Memory B cell (primary cell): Measurements from ENCODE around the gene KNCN.

Experiments used
- ATAC-seq: fragments of 150-1000 bp; cut with Tn5 transposase; 2 replicates; pipeline ENCODE4 v1.10.0; 2021; ENCODE audit warnings: low read depth, mild to moderate bottlenecking, moderate library complexity
- DNase-seq, 2 donors: peaks; one replicate each; pipeline ENCODE4 v3.0.0; 2022; ENCODE audit warnings: low spot score in 2 of 2
- H3K27ac Mint-ChIP-seq: one replicate; pipeline ENCODE4 v1.8.0; 2022; ENCODE audit warnings: mild to moderate bottlenecking, moderate library complexity, mixed read lengths
- H3K27me3 Mint-ChIP-seq: one replicate; pipeline ENCODE4 v1.8.0; 2022; ENCODE audit warnings: mixed read lengths
- H3K36me3 Mint-ChIP-seq: one replicate; pipeline ENCODE4 v1.8.0; 2022; ENCODE audit warnings: mild to moderate bottlenecking, mixed read lengths
- H3K4me1 Mint-ChIP-seq: one replicate; pipeline ENCODE4 v1.8.0; 2022; ENCODE audit warnings: mixed read lengths
- H3K4me3 Mint-ChIP-seq: one replicate; pipeline ENCODE4 v1.8.0; 2022; ENCODE audit warnings: mild to moderate bottlenecking, moderate library complexity, mixed read lengths
- H3K9me3 Mint-ChIP-seq: one replicate; pipeline ENCODE4 v1.8.0; 2022; ENCODE audit warnings: mixed read lengths

The KNCN gene

DNA sequence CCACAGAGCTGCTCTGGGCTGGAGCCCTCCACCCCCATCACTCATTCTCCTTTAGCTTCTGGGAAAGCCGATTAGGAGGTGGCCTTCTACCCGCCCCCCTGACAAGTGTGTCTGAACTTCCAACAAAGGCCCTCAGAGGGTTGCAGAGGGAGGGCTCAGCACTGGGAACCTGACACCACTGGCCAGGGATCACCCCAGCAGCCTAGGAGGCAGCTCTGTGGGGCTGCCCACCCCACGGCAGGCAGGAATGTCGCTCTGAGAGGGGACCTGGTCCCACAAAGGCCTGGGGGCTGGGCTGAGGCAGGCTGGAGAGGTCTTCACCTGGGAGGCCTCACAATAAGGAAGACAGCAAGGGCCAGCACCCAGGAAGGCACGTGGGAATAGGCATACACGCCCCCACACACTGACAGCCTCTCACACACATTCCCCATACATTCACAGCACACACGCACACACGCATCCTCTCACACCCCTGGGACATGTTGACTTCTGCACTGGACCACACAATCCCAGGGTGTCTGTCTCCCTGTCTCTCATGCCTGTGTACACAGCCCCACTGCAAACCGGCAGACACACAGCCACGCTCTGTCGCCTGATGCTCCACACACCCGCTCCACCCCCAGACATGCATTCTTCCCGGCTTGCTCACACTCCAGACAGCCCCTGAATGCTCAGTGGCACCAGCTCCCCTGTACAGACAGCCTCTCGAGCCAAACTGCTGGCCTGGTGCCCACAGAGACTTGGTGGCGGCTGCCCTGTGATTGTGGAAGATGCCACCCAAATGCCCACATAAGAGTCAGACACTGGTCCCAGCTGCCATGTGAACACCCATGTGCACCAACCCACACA lies 31.2 kb downstream of the KNCN start:
- Mint-ChIP-seq H3K4me3 (no peak overlapping the region), H3K27ac (no peak overlapping the region), H3K9me3 (no peaks in the 10 kb centered on the region), H3K27me3 (peaks cover 29% of the 10 kb centered on the region), H3K4me1 (peaks cover 2% of the 10 kb centered on the region), H3K36me3 (no peaks in the 10 kb centered on the region)
- DNase-seq (no peak), ATAC-seq (no peak)

DNA sequence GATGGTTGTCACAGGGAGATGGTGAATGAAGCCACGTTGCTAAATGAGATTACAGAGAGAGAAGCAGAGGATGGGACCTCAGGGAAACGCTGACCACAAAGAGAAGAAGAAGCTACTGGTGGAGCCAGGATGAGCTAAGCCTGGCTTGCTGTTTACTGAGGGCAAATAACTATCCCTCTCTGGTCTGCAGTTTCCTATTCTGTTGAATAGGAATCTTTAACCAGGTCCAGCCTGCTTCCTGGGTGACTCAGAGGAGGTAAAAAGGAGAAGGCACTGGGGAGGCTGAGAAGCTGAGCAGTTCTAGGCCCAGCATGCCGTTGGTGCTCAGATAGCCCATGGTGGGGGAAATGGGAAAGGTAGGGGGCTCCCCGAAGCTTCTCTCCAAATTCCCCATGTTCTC lies 32.2 kb downstream of the KNCN start:
- DNase-seq (no peak), ATAC-seq (no peak)
- Mint-ChIP-seq H3K36me3 (no peaks in the 10 kb centered on the region), H3K4me3 (no peak overlapping the region), H3K9me3 (no peaks in the 10 kb centered on the region), H3K27me3 (peaks cover 27% of the 10 kb centered on the region), H3K4me1 (peaks cover 2% of the 10 kb centered on the region), H3K27ac (no peak overlapping the region)

DNA sequence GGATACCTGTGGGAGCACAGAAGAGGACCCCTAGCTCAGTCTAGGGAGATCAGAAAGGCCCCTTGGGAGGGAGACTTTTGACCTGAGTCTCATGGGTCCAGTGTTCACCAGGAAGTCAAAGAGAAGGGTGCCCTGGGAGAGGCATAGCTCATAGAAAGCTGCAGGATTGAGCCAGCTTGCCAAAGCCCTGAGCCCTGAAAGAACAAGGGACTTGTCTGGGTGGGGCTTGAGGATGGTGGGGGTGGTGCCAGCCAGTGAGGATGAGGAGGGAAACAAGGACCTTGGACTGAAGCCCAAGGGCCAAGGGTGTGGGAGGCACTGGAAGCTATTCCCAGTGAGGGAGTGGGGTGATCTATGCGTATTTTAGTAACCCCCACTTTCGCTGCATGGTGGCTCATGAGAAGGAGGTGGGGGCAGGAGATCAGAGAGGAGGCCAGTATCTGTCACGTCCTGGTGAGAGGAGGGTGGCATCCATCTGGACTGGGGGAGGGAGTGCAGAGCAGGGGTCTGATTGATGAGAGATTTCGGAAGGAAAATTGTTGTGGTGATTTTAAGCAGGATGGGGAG lies 33.4 kb downstream of the KNCN start:
- no peak for ATAC-seq

DNA sequence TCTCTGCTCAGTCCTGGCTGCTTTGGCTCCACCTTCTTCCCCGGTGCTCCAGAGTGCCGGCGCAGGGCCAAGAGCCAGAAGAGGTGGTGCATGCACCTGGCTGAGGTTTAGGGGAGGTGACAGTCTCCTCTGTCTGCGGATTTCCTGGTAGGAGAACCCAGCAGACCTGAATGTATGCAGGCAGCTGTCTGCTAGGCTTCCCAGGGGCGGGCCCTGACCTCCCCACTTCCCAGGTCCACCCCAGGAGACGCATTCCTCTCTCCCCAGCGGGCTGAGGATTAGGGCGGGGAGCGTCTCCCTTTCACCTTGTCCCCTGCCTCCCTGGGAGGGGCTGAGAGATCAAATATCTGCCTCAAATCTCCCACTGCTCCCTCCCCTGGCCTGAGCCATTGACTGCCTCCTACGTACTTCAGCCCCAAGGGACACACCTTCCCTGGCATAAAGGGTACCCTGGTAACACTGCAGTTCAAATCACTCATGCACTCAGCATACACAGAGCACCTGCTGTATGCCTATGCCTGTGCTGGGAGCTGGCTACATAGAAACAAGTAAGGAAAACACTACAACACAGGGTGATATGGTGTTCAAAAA lies 34.3 kb downstream of the KNCN start:
- Mint-ChIP-seq H3K27me3 (peaks cover 28% of the 10 kb centered on the region), H3K4me1 (peaks cover 2% of the 10 kb centered on the region), H3K4me3 (no peak overlapping the region), H3K27ac (no peak overlapping the region), H3K9me3 (no peaks in the 10 kb centered on the region), H3K36me3 (no peaks in the 10 kb centered on the region)
- ATAC-seq (no peak), DNase-seq (no peak)

More for the DNA sequence above, 33.4 kb downstream of the KNCN start:
- Mint-ChIP-seq H3K36me3 (no peaks in the 10 kb centered on the region), H3K27me3 (peaks cover 26% of the 10 kb centered on the region), H3K4me3 (no peak overlapping the region), H3K27ac (no peak overlapping the region), H3K4me1 (peaks cover 2% of the 10 kb centered on the region), H3K9me3 (no peaks in the 10 kb centered on the region)
- no peak for DNase-seq

DNA sequence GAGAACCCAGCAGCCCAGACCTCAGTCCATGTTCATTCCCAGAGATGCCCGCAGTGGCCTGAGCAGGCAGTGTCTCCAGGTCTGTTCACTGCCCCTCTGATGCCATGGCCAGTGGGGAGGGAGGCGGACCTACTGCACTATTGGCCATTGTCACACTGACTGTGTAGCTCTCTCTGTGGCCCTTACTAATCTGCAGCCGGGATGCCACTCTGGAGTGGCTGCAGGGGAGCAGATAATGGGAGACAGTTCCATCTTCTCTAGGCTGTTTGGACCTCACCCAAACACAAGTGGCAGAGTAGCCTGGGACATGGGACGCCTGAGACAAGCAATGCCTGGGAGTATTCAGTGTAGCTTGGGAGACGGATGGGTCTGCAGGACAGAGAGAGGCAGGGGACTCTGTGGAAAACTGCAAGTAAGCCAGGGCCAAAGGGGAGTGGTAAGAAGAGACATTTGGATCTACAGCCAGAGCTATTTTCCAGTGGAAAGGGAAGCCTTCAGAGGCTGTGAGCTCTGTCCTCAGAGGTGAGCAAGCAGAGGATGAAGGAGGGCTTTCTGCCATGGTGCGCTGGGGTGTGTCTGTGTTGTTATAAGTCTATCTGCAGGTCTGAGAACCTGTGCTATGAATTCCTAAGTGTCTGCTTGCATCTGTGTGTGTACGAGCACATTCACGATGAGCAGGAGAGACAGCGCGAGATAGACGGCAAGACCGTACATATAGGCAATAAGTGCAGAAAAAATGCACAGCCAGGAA lies 35.1 kb downstream of the KNCN start:
- H3K4me1 Mint-ChIP-seq: peaks cover 2% of the 10 kb centered on the region
- DNase-seq (no peak), ATAC-seq (no peak)
- no peaks in the 10 kb centered on the region for H3K9me3 Mint-ChIP-seq
- no peak overlapping the region for H3K27ac Mint-ChIP-seq
- peaks cover 29% of the 10 kb centered on the region for H3K27me3 Mint-ChIP-seq
- no peak overlapping the region for H3K4me3 Mint-ChIP-seq
- no peaks in the 10 kb centered on the region for H3K36me3 Mint-ChIP-seq

DNA sequence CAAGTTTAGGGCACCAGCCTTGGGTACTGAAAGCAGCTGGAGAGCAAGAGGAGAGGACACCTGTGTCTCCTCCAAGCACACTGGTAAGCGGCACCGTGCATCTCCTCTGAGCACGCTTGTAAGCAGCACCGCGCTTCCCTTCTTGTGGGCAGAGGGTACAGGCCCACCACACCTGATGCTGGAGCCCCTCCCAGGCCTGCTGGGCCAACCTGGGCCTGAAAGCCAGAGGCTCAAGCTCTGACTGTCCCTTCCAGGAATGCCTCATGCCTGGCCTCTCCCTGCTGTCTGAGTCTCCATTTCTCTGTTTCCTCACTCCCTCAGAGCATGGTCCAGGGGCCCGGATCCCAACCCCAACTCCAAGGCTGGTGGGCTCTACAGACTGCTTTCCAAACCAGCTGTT lies 35.9 kb downstream of the KNCN start:
- Mint-ChIP-seq H3K36me3 (no peaks in the 10 kb centered on the region), H3K4me3 (no peak overlapping the region), H3K27ac (no peak overlapping the region), H3K9me3 (no peaks in the 10 kb centered on the region), H3K27me3 (peaks cover 28% of the 10 kb centered on the region), H3K4me1 (peaks cover 2% of the 10 kb centered on the region)
- ATAC-seq (no peak), DNase-seq (no peak)

DNA sequence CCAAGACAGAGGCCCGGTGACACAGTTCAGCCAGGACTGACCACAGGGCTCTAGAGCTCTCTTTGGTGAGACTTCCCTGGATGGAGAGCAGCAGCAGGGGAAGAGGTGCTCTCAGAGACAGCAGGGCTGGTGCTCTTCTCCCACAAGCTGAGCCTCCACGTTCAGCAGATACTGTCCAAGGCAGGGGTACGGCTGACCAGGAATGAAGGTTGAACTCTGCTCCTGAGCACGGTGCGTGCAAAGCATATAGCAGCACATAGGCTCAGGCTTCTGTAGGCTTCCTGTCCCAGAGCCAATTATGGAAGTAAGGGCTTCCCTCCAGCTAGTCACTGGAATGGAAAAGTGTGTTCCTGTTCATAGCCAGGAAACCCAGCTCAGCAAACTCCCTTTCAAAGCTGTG lies 37.9 kb downstream of the KNCN start:
- Mint-ChIP-seq H3K36me3 (no peaks in the 10 kb centered on the region), H3K9me3 (no peaks in the 10 kb centered on the region), H3K4me1 (peaks cover 2% of the 10 kb centered on the region), H3K27ac (no peak overlapping the region), H3K4me3 (no peak overlapping the region), H3K27me3 (peaks cover 23% of the 10 kb centered on the region)
- ATAC-seq (no peak), DNase-seq (no peak)

DNA sequence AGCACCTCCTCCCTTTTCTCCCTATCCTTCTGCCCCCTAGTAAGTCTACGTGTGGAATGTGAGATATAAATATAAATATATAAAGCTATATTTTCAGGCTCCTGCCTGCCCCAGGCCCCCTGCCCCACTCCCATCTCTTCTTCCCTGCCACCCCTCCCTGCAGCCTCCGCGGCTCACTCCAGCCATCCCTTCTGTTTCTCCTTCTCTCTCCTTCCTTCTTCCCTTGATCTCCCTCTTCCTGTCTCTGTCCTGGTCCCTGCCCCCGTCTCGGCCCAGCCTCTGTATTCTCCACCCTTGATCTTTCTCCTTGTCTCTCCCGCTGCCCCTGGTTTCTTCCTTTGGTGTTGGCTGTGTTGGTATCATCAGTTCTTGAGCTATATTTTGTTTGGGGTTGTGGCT lies 38.7 kb downstream of the KNCN start:
- Mint-ChIP-seq H3K27me3 (peaks cover 21% of the 10 kb centered on the region), H3K27ac (no peak overlapping the region), H3K4me1 (peaks cover 2% of the 10 kb centered on the region), H3K9me3 (no peaks in the 10 kb centered on the region), H3K4me3 (no peak overlapping the region), H3K36me3 (no peaks in the 10 kb centered on the region)
- ATAC-seq (no peak), DNase-seq (no peak)

DNA sequence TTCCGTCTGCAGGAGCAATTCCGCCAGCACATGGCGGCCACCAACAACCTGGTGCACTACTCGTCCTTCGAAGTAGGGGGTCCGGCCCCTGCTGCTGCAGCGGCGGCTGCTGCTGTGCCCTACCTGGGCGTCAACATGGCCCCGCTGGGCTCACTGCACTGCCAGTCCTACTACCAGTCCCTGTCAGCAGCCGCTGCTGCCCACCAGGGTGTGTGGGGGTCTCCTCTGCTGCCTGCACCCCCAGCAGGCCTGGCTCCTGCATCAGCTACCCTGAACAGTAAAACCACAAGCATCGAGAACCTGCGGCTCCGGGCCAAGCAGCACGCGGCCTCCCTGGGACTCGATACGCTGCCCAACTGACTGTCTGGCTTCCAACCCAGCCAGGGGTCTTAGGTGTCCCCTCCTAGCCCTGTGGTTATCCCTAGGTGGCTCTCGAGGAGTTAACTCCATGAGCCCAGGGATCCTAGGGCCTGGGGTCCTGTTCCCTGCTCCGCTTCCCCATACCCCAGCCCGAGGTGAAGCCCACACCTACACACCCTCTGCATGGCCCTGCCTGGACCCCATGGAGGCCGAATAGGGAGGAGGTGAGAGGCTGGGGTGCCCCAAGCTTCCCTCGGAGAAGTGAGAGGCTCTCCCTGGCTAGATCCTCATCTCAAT lies 39.2 kb downstream of the KNCN start:
- peaks cover 1% of the 10 kb centered on the region for H3K4me1 Mint-ChIP-seq
- H3K27ac Mint-ChIP-seq: no peak overlapping the region
- H3K4me3 Mint-ChIP-seq: no peak overlapping the region
- peaks cover 20% of the 10 kb centered on the region for H3K27me3 Mint-ChIP-seq
- no peaks in the 10 kb centered on the region for H3K9me3 Mint-ChIP-seq
- H3K36me3 Mint-ChIP-seq: no peaks in the 10 kb centered on the region
- ATAC-seq (no peak), DNase-seq (no peak)

DNA sequence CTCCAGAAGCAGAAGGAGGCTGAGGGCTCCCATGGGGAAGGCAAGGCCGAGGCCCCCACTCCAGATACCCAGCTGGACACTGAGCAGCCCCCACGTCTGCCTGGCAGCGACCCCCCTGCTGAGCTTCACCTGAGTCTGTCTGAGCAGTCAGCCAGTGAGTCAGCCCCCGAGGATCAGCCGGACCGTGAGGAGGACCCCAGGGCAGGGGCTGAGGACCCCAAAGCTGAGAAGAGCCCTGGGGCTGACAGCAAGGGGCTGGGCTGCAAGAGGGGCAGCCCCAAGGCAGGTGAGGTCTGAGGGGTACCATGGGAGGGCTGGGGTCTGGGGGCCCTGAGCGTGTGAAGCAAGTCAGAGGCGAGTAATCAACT lies 40.5 kb downstream of the KNCN start:
- DNase-seq (no peak), ATAC-seq (no peak)
- Mint-ChIP-seq H3K9me3 (no peaks in the 10 kb centered on the region), H3K36me3 (no peaks in the 10 kb centered on the region), H3K4me3 (no peak overlapping the region), H3K27ac (no peak overlapping the region), H3K27me3 (peaks cover 18% of the 10 kb centered on the region), H3K4me1 (no peaks in the 10 kb centered on the region)

DNA sequence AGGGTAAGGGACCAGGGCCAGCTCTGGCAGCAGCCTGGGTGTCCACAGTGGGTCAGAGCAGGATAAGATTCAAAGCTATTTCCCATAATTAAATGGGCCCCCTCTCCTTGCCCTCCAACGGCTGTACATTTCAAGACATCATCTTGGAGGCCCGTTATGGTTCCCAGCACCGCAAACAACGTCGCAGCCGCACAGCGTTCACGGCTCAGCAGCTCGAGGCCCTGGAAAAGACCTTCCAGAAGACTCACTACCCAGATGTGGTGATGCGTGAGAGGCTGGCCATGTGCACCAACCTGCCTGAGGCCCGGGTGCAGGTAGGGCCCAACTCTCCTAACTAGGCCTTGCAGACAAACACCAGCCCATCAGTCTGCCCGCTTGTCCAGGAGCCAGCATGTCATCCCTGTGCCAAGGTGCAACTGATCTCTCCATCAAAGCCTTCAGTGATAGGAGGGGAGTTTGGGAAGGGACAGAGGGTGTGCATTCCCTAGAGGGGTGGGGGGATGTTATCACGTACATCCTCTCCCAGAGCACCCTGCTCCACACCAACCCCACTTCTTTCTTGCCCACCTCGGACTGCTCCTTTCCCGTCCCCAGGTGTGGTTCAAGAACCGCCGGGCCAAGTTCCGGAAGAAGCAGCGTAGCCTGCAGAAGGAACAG lies 41.0 kb downstream of the KNCN start:
- ATAC-seq: no peak
- Mint-ChIP-seq H3K4me1 (no peaks in the 10 kb centered on the region), H3K9me3 (no peaks in the 10 kb centered on the region), H3K4me3 (no peak overlapping the region), H3K36me3 (no peaks in the 10 kb centered on the region), H3K27ac (no peak overlapping the region), H3K27me3 (peaks cover 17% of the 10 kb centered on the region)
- no peak for DNase-seq

DNA sequence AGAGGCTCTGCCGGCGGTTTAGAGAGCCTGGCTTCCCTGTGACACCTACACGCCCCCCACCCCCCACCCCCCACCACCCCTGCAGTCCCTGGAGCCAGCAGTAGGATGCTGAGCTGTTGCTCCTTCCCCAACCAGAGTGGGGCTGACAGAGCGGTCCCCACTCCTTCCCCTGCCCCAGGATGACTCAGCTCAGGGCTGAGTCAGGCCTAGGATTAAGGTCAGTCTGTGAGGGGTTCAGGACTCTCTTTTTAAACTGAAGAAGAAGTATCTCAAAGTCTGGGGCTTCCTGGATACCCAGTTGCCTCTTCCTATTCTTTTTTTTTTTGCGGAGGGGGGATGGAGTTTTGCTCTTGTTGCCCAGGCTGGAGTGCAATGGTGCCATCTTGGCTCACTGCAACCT lies 42.7 kb downstream of the KNCN start:
- DNase-seq (no peak), ATAC-seq (no peak)
- Mint-ChIP-seq H3K4me3 (no peak overlapping the region), H3K27ac (no peak overlapping the region), H3K36me3 (no peaks in the 10 kb centered on the region), H3K9me3 (no peaks in the 10 kb centered on the region), H3K4me1 (no peaks in the 10 kb centered on the region), H3K27me3 (peaks cover 13% of the 10 kb centered on the region)

DNA sequence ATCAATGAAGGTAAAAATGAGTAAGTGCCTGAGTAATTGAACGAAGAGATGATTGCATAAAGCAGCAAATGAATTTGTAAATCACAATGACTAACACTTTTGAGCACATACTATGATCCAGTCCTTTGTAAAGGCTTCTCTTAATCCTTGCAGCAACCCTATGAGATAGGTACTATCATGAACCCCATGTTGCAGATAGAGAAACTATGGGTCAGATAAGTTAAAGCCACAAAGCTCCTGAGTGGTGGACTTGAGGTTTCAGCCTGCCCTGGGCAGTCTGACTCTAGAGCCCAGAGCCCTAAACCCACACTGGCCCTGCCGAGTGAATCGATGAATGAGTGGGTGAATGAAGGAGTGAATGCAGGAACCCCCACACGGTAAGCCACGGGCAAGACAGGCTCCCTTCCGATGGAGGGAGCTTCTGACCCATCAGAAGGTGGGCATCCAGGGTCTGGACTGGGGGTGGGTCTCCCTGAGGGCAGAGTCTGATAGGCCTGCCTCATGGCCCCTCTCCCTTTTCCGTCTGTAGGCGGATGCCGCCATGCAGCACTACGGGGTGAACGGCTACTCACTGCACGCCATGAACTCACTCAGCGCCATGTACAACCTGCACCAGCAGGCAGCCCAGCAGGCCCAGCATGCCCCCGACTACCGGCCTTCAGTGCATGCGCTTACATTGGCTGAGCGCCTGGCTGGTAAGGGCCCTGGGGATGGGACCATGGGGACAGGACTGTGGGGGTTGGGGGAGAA lies 44.8 kb downstream of the KNCN start:
- H3K27me3 Mint-ChIP-seq: peaks cover 18% of the 10 kb centered on the region
- H3K36me3 Mint-ChIP-seq: no peaks in the 10 kb centered on the region
- no peak for DNase-seq
- no peaks in the 10 kb centered on the region for H3K9me3 Mint-ChIP-seq
- no peak for ATAC-seq
- no peaks in the 10 kb centered on the region for H3K4me1 Mint-ChIP-seq
- no peak overlapping the region for H3K4me3 Mint-ChIP-seq
- H3K27ac Mint-ChIP-seq: no peak overlapping the region
